ENCODE data around the gene UBB.

Gene UBB

DNA sequence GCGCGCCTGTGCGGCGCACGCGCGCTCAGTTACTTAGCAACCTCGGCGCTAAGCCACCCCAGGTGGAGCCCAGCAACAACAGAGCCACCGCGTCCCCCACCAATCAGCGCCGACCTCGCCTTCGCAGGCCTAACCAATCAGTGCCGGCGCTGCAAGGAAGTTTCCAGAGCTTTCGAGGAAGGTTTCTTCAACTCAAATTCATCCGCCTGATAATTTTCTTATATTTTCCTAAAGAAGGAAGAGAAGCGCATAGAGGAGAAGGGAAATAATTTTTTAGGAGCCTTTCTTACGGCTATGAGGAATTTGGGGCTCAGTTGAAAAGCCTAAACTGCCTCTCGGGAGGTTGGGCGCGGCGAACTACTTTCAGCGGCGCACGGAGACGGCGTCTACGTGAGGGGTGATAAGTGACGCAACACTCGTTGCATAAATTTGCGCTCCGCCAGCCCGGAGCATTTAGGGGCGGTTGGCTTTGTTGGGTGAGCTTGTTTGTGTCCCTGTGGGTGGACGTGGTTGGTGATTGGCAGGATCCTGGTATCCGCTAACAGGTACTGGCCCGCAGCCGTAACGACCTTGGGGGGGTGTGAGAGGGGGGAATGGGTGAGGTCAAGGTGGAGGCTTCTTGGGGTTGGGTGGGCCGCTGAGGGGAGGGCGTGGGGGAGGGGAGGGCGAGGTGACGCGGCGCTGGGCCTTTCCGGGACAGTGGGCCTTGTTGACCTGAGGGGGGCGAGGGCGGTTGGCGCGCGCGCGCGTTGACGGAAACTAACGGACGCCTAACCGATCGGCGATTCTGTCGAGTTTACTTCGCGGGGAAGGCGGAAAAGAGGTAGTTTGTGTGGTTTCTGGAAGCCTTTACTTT is at the start of gene UBB:
TSS of gene UBB (plus strand) at position 452 of the 856 bp plus-strand sequence. CDS start 817 bp downstream, outside the sequence.
- peak; percentile 94 for DNase-seq

DNA sequence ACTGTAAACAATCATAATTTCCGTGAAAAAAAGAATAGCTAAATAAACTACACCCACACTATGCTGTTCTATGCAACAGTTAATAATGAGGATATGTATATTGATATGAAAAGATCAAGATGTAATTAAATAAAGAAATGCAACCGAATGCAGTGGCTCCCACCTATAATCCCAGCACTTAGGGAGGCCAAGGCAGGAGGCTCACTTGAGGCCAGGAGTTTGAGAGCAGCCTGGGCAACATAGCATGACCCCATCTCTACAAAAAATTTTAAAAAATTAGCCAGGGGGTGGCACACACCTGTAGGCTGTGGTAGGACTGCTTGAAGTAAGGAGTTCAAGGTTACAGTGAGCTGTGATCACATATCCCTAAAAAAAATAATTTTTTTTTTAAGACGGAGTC is 42.5 kb upstream of the UBB start:
- DNase-seq, result no peak

GRCh38 chr17:16339402-16339801 is 41.5 kb upstream of the UBB start:
- no peak for DNase-seq

DNA sequence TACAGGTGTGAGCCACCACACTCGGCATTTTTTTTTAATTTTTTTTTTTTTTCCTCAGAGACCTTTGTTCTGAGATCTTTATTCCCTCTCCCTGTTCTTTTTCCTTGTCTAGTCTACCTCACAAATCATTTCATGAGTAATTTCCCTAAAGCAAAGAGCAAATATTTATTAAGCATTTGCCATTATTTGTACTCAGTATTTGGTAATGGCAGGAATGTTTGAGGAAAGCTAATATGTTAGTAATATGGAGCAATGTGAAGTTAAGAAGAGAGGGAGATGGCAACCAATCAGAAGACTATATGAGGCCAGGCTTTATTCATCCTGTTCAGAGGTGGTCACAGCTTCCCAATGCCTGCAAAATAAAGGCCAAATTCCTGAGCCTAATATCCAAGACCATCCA is 40.9 kb upstream of the UBB start:
- DNase-seq, result no peak

- no peak for DNase-seq
These were observed 37.9 kb upstream of the UBB start for GRCh38 chr17:16342979-16343378.

GRCh38 chr17:16343569-16343968 is 37.3 kb upstream of the UBB start:
- DNase-seq, result no peak

DNA sequence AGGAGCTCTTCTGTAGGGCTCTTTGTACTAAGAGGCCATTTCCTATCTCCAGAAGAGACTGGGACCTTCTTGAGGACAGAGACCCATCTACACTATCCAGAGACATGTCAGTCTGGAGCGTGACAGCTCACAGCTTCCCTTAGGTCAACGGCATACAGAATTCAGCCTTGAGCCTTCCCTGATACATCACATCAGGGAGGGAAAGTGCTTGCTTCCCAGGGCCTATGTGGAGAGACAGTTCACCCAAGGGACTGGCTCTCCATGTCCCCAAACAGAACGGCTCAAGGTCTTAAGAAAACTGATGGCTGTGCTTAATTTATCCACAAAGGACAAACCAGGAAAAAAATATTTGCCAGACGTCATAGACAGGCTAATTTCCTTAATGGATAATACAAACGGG is 35.3 kb upstream of the UBB start:
- no peak for DNase-seq

DNA sequence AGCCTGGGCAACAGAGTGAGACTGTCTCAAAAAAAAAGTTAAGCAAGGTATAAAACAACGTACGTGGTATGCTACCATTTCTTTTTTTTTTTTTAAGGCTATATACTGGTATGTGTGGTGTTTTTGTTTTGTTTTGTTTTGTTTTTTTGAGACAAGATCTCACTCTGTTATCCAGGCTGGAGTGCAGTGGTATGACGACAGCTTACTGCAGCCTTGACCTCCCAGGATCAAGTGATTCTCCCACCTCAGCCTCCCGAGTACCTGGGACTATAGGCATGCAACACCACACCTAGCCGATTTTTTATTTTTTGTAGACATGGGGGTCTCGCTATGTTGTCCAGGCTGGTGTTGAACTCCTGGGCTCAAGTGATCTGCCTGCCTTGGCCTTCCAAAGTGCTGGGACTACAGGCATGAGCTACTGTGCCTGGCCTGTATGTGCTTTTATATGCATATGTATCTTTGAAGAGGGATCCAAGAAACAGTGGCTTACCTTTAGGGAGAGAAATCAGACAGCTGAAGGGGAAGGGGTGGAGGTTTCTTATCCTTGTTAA is 34.1 kb upstream of the UBB start:
- DNase-seq, result no peak

DNA sequence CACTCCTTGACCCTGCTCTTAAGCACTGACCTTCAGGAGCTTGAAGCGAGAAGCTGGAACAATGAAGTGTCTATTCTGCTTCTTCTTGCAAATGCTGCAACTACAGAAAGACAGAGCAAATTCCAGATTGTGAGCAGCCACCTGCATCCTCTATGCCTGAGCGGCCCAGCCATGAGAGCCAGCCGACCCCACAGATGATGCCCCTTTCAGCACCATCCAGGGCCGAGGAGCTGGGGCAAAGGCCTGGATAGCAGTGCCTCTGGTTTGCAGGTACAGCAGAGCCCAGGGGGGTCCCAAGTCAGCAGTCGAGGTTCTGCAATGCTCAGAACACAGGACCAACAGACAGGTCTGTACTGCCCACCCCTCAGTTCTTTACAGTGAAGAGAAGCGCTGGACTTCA is 32.3 kb upstream of the UBB start:
- DNase-seq, result no peak

DNA sequence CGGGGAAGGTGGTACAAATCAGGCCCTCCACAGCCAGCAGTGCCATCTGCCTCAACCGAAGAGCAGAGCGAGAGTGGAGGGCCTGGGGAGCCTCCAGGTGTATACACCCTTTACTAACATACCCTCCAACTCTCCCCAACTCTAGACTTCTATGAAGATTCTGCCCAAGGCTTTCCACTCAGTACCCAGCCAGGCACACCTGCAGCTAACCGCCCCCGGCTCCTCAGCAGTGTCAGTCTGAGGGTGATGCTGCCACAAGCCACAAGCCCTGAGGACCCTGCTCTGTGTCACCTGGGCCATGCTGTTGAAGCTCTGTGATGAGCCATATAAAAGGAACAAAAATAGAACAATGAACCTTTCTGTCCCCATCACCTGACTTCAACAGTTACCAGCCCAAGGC is 31.5 kb upstream of the UBB start:
- no peak for DNase-seq

DNA sequence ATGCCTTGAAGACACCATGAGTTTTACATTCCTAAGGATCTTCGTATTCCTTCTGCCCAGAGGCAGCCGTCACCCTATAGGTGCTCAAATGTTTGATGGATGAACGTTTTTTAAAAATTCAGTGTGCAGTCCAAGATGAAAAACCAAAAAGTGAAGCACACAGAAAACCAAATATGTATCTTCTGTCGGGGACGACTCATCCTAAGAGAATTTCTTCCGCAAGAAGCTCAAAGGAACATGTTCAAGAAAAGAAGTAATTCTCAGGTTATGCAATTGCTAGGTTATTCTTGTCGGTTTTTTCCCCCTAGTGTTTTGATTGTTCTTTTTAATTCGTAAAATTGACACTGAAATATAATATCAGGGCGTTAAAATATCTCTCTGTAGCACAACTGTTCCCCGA is 29.1 kb upstream of the UBB start:
- DNase-seq, result no peak

DNA sequence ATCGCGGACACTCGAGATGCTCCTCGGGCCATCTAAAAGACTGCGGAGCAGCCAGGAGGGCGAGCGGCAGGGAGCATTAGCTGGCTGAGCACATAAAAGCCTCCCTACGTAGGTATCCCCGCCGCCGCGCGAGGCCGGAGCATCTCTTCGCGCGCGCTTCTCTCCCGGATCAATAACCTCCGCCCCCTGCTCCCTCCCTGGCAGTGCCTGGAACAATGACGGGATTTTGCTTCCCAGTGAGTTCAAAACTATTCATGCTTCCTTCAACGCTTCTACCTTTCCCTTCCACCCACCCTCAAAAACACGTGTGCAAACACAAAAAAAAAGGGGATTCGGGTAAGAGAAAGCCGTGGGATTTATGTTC is 28.6 kb upstream of the UBB start:
- peak; percentile 84 for DNase-seq

DNA sequence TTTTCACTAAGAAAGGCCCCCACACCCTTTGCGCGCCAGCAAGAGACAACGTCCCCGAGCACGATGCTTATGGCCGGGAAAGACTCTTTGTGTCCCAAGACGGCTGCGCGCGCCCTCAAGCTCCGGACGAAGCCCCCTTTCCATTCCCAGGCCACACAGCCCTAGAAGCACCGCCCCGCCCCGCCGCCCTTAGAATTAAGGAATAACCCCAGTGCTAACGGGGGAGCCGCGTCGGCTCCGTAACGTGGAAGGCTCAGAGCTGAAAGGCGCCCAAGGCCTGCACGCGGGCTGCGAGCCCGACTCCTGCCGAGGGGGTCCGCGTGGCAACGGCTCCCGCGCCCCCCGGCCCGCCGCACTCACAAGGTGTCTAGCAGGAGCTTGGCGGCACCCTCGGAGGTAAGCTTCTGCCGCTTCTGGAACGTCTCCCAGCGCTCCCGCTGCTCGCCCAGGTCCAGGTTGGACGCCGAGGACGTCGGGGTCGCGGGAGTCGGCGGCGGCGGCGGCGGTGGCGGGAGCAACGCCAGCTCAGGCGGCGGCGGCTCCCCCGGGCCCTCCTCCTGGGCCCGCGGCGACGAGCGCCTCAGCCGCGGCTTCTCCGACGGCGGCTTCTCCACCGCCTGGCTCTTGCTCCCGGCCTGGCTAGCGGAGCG is 28.1 kb upstream of the UBB start:
- peak; percentile 67 for DNase-seq

GRCh38 chr17:16353317-16354174 is 27.3 kb upstream of the UBB start, which contains the start of gene CENPV:
Gene CENPV (minus strand): TSS chr17:16353469. CDS start chr17:16353436, 33 bp downstream.
- peak; percentile 35 for DNase-seq

- no peak for DNase-seq
These were observed 26.3 kb upstream of the UBB start for GRCh38 chr17:16354585-16354984.

- no peak for DNase-seq
These were observed 22.5 kb upstream of the UBB start for GRCh38 chr17:16358394-16358793.

GRCh38 chr17:16361874-16362273 is 19.0 kb upstream of the UBB start:
- DNase-seq, result no peak

DNA sequence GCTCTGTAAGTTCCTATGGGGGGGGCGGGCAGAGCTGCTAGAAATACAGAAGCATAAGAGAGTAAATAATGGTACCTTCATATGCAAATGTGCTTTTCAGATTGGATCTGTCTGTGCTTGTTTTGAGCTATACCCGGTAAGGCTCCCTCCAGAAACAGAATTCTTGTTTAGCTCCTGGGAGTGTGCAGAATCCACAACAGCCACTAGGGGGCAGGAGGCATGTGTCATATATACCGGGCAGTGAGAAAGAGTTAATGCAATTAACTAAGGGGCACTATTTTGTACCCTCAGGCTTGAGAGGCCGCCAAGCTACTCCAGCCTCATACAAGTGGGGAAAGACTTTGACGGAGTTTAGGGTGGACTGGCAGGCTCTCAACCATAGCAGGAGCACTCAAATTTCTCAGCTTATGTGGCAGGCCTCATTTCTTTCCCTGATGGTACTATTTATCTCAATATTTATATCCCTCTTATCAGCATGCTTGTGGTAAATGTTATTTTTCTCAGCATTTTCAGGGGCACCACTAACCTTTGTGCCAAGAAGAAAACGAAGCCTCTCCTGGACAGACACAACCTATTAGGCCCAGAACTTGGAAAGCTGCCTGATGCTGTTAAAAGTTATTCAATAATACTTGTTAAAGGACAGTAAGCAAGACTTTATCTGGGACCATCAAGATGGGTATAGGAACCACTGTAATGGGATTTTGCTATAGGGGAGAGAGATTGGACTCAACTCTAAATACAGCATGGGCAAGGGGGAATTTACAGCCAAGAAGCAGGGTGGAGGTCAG is 16.9 kb upstream of the UBB start:
- peak; percentile 65 for DNase-seq

- no peak for DNase-seq
These were observed 16.3 kb upstream of the UBB start for GRCh38 chr17:16364625-16365024.

- DNase-seq, result no peak
These were observed 9.1 kb upstream of the UBB start for GRCh38 chr17:16371742-16372141.

GRCh38 chr17:16374146-16374938 is 6.5 kb upstream of the UBB start:
- DNase-seq, result no peak

All from NCI-H1092 treated with DMSO at 0.1 percent for 48 hours (cell line).